HG03064 (cell line): ENCODE results near the gene PLPPR3.
"Not testable (repeated sequence)": the region's sequence is repeated elsewhere in the genome, so short reads cannot be mapped to it uniquely, and the experiment has no call there.

Experiments
- ATAC-seq: cut with Tn5 transposase; IDR thresholded peaks from one replicate; pipeline ENCODE4 v1.9.1; 2021; ENCODE audit warnings: low read depth; ENCODE audit not compliant: unreplicated experiment

PLPPR3 gene

DNA sequence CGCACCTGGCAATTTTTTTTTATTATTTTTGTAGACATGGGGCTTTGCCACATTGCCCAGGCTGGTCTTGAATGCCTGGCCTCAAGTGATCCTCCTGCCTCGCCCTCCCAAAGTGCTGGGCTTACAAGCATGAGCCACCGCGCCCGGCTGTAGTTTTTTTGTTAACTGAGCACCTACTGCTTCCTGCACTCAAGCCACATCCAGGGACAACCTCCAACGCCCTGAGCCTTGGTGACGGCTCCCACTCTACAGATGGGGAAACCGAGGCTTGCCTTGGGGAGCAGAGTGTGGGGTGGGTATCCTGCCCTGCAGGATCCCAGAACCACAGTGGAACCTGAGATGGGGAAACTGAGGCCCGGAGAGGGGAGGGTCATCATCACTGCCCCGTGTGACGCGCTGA lies 33.4 kb upstream of the PLPPR3 start:
- ATAC-seq: no peak

DNA sequence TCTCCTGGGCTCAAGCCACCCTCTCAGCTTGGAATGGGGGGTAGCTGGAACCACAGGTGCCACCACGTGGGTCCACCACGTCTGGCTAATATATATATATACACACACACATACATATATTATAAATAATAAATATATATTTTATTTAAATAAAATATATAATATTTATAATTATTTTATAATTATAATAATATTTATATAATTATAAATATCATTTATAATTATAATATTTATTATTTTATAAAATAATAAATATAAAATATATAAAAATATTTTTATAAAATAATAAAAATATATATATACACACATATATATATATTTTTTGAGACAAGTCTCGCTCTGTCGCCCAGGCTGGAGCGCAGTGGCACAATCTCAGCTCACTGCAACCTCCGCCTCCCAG lies 32.8 kb upstream of the PLPPR3 start:
- ATAC-seq: no peak

DNA sequence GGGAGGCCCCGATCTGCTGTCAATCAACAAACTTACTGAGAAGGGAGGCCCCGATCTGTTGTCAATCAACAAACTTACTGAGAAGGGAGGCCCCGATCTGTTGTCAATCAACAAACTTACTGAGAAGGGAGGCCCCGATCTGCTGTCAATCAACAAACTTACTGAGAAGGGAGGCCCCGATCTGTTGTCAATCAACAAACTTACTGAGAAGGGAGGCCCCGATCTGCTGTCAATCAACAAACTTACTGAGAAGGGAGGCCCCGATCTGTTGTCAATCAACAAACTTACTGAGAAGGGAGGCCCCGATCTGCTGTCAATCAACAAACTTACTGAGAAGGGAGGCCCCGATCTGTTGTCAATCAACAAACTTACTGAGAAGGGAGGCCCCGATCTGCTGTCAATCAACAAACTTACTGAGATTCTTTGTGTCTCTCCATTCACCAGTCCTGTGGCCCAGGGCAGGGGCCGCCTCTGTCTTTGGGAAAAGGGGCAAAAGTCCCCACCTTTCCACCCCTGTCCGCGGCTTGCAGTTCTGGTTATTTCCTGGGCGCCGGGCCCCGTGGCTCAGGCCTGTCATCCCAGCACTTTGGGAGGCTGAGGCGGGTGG lies 32.0 kb upstream of the PLPPR3 start:
- ATAC-seq: not testable (repeated sequence)

GRCh38 chr19:853014-853585 lies 31.3 kb upstream of the PLPPR3 start:
- no peak for ATAC-seq

DNA sequence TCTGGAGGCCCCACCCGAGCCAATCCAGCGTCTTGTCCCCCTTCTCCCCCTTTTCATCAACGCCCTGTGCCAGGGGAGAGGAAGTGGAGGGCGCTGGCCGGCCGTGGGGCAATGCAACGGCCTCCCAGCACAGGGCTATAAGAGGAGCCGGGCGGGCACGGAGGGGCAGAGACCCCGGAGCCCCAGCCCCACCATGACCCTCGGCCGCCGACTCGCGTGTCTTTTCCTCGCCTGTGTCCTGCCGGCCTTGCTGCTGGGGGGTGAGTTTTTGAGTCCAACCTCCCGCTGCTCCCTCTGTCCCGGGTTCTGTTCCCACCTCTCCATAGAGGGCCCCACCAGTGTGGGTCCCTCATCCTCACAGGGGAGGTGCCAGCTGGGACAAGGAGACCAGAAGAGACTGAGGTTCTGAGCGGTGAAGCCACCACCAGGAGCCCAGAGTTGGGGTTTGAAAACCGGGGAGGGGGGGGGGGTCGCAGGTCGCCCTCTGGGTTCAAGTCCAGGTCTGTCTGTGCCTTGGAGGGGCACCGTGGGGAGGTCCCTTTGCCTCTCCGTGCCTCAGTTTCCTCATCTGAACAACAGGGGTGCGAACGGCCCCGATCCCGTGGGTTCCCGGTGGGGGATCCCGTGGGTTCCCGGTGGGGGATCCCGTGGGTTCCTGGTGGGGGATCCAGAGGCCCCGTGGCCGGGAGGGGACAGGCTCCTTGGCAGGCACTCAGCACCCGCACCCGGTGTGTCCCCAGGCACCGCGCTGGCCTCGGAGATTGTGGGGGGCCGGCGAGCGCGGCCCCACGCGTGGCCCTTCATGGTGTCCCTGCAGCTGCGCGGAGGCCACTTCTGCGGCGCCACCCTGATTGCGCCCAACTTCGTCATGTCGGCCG lies 30.6 kb upstream of the PLPPR3 start, which contains the start of gene ELANE:
Gene ELANE (plus strand): TSS at position 168 of the 878 bp plus-strand sequence. CDS start 26 bp downstream, at position 194.
- ATAC-seq: no peak

DNA sequence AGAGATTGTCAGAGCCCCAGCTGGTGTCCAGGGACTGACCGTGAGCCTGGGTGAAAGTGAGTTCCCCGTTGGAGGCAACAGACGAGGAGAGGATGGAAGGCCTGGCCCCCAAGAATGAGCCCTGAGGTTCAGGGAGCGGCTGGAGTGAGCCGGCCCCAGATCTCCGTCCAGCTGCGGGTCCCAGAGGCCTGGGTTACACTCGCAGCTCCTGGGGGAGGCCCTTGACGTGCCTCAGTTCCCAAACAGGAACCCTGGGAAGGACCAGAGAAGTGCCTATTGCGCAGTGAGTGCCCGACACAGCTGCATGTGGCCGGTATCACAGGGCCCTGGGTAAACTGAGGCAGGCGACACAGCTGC lies 29.2 kb upstream of the PLPPR3 start:
- no peak for ATAC-seq

- no peak for ATAC-seq
Observed at GRCh38 chr19:850221-850978, 28.6 kb upstream of the PLPPR3 start.

DNA sequence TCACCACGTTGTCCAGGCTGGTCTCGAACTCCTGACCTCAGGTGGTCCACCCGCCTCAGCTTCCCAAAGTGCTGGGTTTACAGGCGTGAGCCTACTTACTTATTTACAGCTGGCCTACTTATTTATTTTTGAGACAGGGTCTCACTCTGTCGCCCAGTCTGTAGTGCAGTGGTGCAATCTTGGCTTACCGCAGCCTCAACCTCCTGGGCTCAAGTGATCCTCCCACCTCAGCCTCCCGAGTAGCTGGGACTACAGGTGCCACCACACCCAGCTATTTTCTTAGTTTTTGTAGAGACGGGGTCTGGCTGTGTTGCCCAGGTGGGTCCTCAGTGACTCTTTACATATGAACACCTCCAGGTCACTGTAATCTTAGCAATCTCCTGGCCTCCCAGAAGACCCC lies 27.4 kb upstream of the PLPPR3 start:
- not testable (repeated sequence) for ATAC-seq

- ATAC-seq: no peak
Observed at GRCh38 chr19:848386-848921, 26.7 kb upstream of the PLPPR3 start.

GRCh38 chr19:845707-846521 lies 24.2 kb upstream of the PLPPR3 start:
- ATAC-seq: no peak

- ATAC-seq: no peak
Observed at GRCh38 chr19:844546-844971, 22.8 kb upstream of the PLPPR3 start.

DNA sequence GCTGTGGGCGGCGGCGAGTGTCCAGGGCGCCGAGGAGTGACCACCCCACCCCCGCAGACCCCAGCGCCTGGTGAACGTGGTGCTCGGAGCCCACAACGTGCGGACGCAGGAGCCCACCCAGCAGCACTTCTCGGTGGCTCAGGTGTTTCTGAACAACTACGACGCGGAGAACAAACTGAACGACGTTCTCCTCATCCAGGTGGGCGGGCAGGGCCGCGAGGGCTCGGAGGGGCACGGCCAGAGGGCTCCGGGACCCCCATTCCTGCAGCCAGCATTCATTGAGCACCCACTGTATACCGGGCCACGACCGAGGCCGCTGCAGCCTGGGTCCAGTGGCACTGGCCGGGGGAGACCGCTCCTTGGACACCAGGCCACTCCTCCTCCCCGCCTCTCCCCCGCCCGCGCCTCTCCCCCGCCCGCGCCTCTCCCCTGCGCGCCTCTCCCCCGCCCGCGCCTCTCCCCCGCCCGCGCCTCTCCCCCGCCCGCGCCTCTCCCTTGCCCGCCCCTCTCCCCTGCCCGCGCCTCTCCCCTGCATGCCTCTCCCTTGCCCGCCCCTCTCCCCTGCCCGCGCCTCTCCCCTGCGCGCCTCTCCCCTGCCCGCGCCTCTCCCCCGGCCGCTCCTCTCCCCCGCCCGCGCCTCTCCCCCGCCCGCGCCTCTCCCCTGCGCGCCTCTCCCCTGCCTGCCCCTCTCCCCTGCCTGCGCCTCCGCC lies 22.2 kb upstream of the PLPPR3 start:
- ATAC-seq: no peak

- no peak for ATAC-seq
Observed at GRCh38 chr19:843180-843835, 21.6 kb upstream of the PLPPR3 start.

DNA sequence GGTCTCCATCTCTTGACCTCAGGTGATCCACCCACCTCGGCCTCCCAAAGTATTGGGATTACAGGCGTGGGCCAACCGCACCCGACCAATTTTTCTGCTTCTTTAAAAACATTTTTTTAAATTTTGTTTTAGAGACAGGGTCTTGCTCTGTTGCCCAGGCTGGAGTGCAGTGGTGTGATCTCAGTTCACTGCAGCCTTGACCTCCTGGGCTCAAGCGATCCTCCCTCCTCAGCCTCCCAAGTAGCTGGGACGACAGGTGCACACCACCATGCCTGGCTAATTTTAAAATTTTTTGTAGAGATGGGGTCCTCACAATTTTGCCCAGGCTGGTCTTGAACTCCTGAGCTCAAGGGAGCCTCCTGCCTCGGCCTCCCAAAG lies 21.0 kb upstream of the PLPPR3 start:
- ATAC-seq: not testable (repeated sequence)

DNA sequence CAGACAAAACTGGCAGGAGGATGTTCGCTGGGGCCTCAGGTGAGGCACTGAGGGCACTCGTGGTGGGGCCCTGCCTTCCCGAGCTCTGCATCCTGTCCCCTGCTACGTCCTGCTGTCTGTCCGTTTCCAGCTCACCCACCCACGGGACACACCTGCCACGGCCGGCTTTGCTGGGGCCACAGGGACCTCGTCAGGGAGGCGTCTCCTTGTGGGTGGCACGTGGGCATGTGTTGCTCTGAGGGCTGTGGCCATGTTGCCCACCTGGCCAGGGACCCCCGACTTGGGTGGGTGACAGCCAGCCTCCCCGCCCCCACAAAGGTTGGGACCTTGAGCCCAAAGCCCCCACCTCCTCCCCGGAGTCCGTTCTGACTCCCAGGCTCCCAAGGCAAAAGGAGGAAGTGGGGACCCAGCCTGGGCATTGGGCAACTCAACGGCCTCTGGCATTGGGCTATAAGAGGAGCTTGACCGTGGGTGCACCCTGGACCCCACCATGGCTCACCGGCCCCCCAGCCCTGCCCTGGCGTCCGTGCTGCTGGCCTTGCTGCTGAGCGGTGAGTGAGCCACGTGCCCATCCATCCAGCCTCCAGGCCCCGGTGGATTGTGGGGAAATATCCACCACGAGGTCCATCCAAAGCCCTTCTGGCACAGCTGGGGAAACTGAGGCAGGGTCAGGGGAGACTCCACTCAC lies 18.9 kb upstream of the PLPPR3 start, which contains the start of gene PRTN3:
Gene PRTN3 (plus strand): TSS at position 481 of the 688 bp plus-strand sequence. CDS start 10 bp downstream, at position 491.
- ATAC-seq: no peak

DNA sequence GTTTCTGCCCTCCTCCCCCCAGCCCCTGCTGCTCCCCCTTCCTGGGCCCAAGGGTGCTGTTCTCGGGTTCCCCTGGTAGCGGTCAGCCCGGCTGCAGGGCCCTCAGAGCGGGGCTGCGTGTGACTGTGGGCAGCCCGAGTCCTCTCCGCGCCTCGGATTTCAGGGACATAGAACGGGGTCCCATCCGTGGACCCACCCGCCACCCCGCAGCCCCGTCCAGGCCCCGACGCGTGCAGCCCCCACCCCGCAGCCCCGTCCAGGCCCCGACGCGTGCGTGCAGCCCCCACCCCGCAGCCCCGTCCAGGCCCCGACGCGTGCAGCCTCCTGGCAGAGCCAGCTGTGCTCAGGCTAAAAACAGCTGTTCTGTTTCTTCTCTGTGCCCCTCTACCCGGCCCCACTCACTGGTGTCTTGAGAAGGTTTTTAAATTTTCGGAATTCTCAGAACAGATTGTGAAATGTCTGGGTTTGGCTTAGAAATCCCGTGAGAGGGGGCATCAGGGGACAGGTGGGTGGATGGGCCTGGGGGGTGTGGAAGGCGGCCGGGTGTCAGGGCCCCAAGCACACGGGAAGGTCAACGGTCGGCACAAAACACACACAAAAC lies 13.6 kb upstream of the PLPPR3 start:
- ATAC-seq: no peak

DNA sequence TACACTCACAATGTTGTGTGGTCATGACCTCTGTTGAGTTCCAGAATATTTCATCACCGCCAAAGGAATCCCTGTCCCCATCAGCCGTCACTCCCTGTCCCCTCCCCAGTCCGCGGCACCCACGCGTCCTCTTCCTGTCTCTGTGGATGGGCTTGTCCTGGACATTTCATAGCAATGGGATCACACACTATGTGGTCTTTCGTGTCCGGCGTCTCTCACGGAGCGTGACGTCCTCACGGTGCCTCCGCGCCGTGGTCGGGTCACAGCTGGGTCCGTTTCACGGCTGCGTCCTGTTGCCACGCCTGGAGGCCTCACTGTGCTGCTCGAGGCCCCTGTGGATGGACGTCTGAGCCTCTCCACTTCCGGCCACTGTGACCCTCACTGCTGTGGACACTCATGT lies 12.5 kb upstream of the PLPPR3 start:
- no peak for ATAC-seq
